Skin of body (tissue), 2 donors: ENCODE results near the gene GLT6D1. TPM values are rescaled to one million over a fixed set of nuclear protein-coding genes. Genes with fewer than 3 reads are reported as not detected.

Experiments used
- DNase-seq: peaks from one replicate; lab custom pipeline; 2025; lab: John Stamatoyannopoulos, UW
- total RNA-seq: library from RNA; depleted of rRNA; stranded (reverse); fragments of >200 nt; gene quantifications from one replicate; pipeline ENCODE4 v1.2.3, GENCODE V29; 2014

GLT6D1 gene
- total RNA-seq, 1 donor from 2014 or later, result not detected

GRCh38 chr9:135608999-135609317, 30.4 kb downstream of the GLT6D1 start:
- DNase-seq, result no peak

GRCh38 chr9:135608294-135608998, 30.9 kb downstream of the GLT6D1 start:
- no peak for DNase-seq

DNA sequence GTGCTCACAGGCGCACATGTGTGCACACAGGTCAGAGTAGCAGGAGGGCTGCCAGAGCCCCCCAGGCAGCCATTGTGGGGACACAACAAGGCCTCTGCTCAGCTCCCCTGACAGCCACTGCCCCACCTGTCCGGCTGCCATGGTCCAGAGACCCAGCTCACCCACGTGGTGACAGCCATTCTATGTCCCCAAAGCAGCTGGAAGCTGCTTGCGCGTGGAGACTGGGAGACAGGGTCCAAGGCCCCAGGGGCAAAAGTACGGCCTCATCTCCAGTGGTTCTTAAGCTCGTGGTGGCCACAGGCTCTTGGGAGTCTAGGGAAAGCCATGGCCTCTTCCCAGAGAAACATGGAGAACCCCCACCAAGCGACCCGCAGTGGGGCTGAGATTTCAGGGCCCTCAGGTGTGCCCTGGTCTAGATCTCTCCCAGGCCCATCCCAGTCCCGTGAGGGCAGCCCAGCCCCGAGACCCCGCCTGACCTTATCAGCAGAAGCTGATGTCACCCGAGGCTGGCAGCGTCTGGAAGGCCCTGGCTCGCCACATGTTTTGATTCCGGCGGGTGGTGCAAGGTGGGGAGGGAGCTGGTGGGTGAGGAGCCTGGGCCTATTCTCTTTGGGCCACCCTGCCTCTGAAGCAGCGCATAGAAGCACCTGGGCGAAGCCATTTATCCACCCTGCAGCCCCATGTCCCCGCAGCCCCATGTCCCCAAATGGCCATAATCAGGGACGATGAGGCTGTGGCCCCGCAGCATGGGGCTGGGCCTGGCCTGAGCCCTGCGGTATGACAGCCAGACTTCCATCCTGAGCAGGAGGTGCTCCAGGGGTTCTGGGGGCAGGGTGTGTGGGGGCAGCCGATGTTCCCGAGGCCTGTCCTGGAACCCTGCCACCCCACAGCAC, 31.7 kb downstream of the GLT6D1 start:
- no peak for DNase-seq

DNA sequence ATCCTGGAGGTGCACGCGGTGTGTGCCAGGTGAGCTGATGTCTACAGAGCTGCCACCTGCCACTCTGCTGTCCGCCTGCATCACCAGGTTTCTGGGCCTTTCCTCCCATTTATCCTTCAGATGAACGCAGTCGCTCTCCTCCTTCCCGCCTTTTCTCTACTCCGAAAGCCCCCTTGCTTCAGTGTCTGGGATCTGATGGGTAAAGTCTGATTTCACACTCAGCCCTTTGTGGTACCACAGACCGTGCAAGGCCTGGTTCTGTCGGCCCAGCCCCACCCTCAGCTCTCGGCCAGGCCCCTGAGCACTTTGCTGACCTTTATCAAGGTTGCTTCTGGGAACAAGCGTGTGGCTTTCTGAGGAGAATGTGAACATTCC, 32.5 kb downstream of the GLT6D1 start:
- DNase-seq, result no peak

DNA sequence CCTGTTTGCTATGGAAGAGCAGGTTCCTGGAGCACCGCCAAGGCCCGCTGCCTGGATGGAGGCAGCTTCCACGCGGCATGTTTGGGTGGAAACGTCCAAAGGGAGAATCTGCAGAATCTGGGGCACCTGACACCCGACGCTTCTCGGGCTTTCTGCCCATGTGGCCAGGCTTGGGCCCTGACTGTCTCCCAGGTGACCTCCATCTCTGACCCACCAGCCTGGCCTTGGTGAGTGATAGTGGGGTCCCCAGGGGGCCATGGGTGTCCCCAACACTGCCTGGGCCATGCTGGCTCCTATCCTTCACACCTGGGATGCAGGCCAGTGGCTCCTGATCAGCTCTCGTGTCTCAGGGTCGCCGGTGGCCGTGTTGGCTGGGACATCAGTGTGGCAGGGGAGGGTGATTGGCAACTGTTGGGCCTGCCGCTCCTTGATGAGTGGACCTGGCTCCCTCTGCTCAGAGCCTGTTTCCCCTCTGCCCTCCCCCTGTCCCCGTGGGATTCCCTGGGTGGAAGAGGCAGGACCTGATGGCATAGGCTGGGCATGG, 34.0 kb downstream of the GLT6D1 start:
- no peak for DNase-seq

DNA sequence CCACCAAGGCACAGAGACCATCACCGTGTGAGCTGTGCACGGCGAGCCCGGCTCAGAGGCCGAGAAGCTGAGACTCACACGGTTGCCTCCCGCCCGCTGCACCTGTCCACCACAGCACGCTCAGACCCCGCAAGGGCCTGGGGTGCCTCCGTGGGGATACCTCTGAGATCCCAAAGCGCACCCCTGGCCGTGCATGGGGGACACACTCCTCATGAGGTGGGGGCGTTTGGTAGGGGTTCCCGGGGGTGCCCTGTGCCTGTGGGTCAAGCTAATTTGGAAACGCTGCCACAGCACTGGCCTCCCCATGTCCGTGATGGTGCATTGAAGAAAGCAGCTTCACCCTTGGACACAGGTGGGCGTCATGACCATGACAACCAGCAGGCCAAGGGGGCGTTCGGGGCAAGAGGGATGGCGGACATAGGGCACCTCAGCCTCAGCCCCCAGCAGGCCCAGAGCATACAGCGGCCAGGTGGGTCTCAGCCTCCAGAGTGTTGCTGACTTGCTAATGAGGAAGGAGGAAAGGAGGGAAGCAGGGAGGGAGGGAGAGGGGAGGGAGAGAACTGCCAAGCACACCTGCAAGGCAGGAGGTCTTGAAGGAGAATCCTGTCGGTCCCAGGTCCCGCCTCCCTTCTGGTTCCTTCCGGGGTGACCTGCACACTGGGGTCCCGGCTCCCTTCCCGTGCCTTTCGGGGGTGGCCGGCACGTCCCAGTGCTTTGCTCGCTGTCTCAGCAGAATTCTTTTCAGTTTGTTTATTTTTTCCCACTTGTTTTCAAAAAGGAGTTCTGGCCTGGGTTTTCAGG, 34.7 kb downstream of the GLT6D1 start:
- DNase-seq, result no peak

GRCh38 chr9:135602789-135603481, 36.4 kb downstream of the GLT6D1 start:
- DNase-seq, result no peak

- DNase-seq, result no peak
Observed at GRCh38 chr9:135601988-135602387, 37.4 kb downstream of the GLT6D1 start.

- no peak for DNase-seq
Observed at GRCh38 chr9:135600296-135600817, 39.0 kb downstream of the GLT6D1 start.

GRCh38 chr9:135596211-135596610, 43.1 kb downstream of the GLT6D1 start:
- DNase-seq, result no peak

DNA sequence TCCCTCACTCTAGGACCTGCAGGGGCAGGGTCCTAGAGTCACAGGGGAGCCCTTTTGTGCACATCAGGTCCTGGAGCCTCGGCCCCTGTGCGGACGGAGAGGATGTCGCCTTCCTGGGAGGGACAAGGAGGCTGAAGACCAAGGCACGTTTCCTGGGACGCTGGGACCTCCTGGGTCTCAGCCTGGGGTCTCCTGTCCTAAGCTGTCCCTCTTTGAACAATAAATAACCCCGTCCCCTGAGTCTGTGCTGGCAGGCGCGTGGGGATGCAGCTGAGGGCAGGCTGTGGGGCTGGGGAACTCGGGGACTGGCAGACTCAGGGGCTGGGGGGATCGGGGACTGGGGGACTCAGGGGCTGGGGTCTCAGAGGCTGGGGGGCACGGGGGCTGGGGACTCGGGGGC, 46.7 kb downstream of the GLT6D1 start:
- DNase-seq, result no peak

- no peak for DNase-seq
Observed at GRCh38 chr9:135592331-135592590, 47.1 kb downstream of the GLT6D1 start.

DNA sequence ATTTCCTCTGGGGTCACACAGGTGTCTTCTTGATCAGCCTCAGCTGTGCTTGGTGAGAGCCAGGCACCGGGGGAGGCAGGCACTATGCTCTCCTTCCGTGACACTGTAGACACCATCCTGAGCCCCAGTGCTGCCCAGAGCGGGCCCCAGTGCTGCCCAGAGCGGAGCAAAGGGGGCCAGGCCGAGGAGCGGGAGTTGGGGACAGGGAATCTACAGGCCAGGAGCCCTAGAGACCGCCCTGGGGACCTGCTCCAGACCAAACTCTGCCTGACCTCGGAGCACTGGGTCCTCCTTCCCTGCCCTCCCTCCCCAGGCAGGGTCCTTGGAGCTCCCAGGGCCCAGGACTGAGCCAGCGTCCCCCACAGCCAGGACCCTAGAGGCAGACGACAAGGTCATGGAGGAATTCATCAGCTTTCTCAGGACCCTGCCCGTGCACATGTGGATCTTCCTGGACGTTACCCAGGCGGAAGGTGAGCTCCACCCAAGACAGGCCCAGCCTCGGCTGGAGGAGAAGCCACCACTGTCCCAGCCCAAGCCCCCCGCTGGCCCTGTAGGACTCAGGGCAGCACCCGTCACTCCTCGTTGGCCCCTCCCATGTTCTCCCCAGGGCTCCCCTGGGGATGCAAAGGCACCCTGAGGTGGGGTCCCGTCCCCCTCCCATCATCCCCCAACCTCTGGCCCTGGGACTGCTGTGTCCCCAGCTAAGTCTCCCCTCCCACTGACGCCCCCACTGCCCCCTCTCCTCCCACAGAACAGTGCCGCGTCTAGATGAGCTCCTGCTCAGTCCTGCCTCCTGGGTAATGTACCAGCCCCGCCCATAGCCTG, 47.6 kb downstream of the GLT6D1 start:
- no peak for DNase-seq

- no peak for DNase-seq
Observed at GRCh38 chr9:135590486-135591079, 48.8 kb downstream of the GLT6D1 start.

- DNase-seq, result no peak
Observed at GRCh38 chr9:135589596-135590485, 49.5 kb downstream of the GLT6D1 start.

DNA sequence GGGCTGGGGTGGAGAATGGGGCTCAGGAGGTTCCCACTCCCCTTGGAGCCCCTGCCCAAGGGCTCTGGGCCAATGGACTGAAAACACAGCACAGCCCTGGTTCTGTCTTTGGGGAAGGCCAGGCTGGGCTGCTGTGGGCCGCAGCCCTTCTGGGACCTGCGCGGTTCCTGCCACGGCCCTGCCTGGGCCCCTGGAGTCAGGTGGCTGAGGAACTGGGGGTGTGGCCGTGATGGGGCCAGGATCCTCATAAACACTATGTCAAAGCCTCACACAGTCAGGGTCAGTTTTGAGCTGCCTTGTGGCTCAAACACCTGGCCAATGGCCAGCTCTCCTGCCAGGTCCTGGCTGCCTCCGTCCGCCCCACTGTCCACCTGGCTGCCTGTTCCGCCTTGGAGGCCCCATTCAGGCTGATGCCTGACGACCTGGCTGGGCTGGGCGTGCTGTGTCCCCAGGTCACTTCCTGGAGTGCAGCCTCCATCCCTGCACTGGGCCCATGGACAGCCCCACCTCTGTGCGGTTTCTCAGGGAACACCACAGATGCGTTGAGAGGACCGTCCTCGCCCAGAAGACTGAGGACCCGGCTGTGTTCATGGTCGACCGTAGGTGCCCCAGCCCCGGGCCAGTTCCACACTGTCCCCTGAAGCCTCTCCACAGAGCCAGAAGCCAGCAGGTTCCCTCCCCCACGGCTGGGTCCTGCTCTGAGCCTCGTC, 50.3 kb downstream of the GLT6D1 start:
- no peak for DNase-seq

GRCh38 chr9:135588371-135588770, 51.0 kb downstream of the GLT6D1 start:
- DNase-seq, result no peak

- DNase-seq, result no peak
Observed at GRCh38 chr9:135587658-135588057, 51.7 kb downstream of the GLT6D1 start.
